MM.1S (cell line): ENCODE results near the gene DUSP7.

Experiments
- DNase-seq: peaks from one replicate; pipeline ENCODE4 v3.0.0-alpha.2; 2015
- H2AFZ ChIP-seq: fragments of 300-600 bp; sonication (generic); 2 replicates; pipeline ENCODE4 v1.6.0; 2016; ENCODE audit warnings: antibody characterized with exemption, low read length
- H3F3A ChIP-seq: fragments of 300-600 bp; sonication (generic); 2 replicates; pipeline ENCODE4 v1.6.1; 2016; ENCODE audit warnings: mild to moderate bottlenecking, antibody characterized with exemption, low read length, moderate library complexity, mixed read lengths; ENCODE audit not compliant: insufficient read depth
- H3K27ac ChIP-seq: fragments of 300-600 bp; sonication (generic); 2 replicates; pipeline ENCODE4 v1.5.1; 2016; ENCODE audit warnings: mild to moderate bottlenecking, low read length
- H3K27me3 ChIP-seq: fragments of 300-600 bp; sonication (generic); replicated peaks from 2 replicates; pipeline ENCODE4 v1.6.0; 2016; ENCODE audit warnings: low read length; ENCODE audit not compliant: insufficient read depth
- H3K36me3 ChIP-seq: fragments of 300-600 bp; sonication (generic); replicated peaks from 2 replicates; pipeline ENCODE4 v1.6.1; 2016; ENCODE audit warnings: mild to moderate bottlenecking, low read length, mixed read lengths; ENCODE audit not compliant: insufficient read depth
- H3K4me1 ChIP-seq: fragments of 300-600 bp; sonication (generic); 2 replicates; pipeline ENCODE4 v1.6.1; 2016; ENCODE audit warnings: low read length, mixed read lengths
- H3K4me2 ChIP-seq: fragments of 300-600 bp; sonication (generic); 2 replicates; pipeline ENCODE4 v1.6.0; 2016; ENCODE audit warnings: low read depth, low read length
- H3K4me3 ChIP-seq: fragments of 300-600 bp; sonication (generic); 2 replicates; pipeline ENCODE4 v1.5.1; 2016; ENCODE audit warnings: low read length, mixed read lengths
- H3K79me2 ChIP-seq: fragments of 300-600 bp; sonication (generic); 2 replicates; pipeline ENCODE4 v1.6.1; 2016; ENCODE audit warnings: mixed run types, low read length, mixed read lengths
- H3K9ac ChIP-seq: fragments of 300-600 bp; sonication (generic); 2 replicates; pipeline ENCODE4 v1.6.1; 2016; ENCODE audit warnings: low read length, mixed read lengths
- H3K9me2 ChIP-seq: fragments of 300-600 bp; sonication (generic); replicated peaks from 2 replicates; pipeline ENCODE4 v1.6.1; 2016; ENCODE audit warnings: mild to moderate bottlenecking, low read length, mixed read lengths; ENCODE audit not compliant: insufficient read depth
- H3K9me3 ChIP-seq: fragments of 300-600 bp; sonication (generic); replicated peaks from 2 replicates; pipeline ENCODE4 v1.6.1; 2016; ENCODE audit warnings: mild to moderate bottlenecking, low read length, mixed read lengths; ENCODE audit not compliant: insufficient read depth
- H4K20me1 ChIP-seq: fragments of 300-600 bp; sonication (generic); 2 replicates; pipeline ENCODE4 v1.6.1; 2016; ENCODE audit warnings: mild to moderate bottlenecking, low read length, moderate library complexity, mixed read lengths; ENCODE audit not compliant: insufficient read depth
- EZH2 ChIP-seq: fragments of 300-600 bp; sonication (generic); optimal IDR thresholded peaks from 2 replicates; pipeline ENCODE3; 2017; ENCODE audit warnings: low read depth, mild to moderate bottlenecking, antibody characterized with exemption, low read length, mixed read lengths
- EZH2phosphoT487 ChIP-seq: fragments of 300-600 bp; sonication (generic); IDR thresholded peaks from 2 replicates; pipeline ENCODE4 v1.6.1; 2018; ENCODE audit warnings: antibody characterized with exemption, low read length
- TF ChIP-seq, protein P1 (sequence below): fragments of 300-600 bp; sonication (generic); IDR thresholded peaks from 2 replicates; pipeline ENCODE4 v1.5.1; 2016; ENCODE audit warnings: antibody characterized with exemption, low read length, mixed read lengths

The DUSP7 gene

DNA sequence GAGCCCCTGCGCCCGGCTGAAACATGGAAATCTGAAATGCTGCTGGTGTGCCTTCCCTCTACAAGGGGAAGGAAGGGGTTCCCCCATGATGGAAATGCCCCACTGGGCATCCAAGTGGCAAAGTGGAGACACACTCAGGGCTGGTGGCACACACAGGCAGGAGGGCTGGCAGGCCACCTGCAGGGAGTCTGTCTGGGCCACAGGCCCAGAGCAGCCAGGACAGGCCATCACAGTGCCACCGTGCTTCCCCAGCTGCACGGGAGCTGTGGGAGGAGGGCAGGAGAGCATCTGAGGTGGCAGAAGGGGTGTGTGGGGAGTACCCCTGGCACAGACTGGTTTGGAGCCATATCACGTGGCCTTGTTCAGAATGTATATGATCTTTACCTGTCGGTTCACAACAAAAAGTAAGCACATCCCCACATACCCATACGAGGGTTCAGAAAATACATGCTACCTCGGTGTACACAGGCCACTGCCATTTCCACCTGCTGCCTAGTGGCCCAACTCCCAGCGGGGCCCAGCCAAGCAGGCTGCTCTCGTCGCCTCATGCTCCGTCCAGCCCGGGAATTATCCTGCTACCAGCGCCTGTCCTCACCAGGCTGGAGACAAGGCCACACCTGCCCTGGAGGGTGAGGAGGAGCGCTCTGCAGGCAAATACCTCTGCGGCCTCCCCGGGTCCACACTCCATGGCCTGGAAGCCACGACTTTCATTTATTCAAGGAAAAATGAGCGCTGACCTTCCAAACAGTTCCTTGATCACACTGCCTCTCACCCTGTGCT lies 22.6 kb upstream of the DUSP7 start:
- DNase-seq, result no peak
- Histone ChIP-seq H3K4me2 (no peak overlapping the region), H3K79me2 (no peaks in the 10 kb centered on the region), H3K36me3 (no peaks in the 10 kb centered on the region), H3K4me3 (no peak overlapping the region), H2AFZ (no peak overlapping the region), H3K27ac (no peak overlapping the region), H3K9ac (no peak overlapping the region), H3F3A (no peaks in the 10 kb centered on the region), H3K4me1 (no peaks in the 10 kb centered on the region), H4K20me1 (no peaks in the 10 kb centered on the region), H3K9me3 (no peaks in the 10 kb centered on the region), H3K9me2 (no peaks in the 10 kb centered on the region), H3K27me3 (no peaks in the 10 kb centered on the region)
- TF ChIP-seq, protein P1, sequence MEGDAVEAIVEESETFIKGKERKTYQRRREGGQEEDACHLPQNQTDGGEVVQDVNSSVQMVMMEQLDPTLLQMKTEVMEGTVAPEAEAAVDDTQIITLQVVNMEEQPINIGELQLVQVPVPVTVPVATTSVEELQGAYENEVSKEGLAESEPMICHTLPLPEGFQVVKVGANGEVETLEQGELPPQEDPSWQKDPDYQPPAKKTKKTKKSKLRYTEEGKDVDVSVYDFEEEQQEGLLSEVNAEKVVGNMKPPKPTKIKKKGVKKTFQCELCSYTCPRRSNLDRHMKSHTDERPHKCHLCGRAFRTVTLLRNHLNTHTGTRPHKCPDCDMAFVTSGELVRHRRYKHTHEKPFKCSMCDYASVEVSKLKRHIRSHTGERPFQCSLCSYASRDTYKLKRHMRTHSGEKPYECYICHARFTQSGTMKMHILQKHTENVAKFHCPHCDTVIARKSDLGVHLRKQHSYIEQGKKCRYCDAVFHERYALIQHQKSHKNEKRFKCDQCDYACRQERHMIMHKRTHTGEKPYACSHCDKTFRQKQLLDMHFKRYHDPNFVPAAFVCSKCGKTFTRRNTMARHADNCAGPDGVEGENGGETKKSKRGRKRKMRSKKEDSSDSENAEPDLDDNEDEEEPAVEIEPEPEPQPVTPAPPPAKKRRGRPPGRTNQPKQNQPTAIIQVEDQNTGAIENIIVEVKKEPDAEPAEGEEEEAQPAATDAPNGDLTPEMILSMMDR, result no peak
- TF ChIP-seq EZH2phosphoT487 (no peak), EZH2 (no peak)

- Histone ChIP-seq H3K4me1 (no peaks in the 10 kb centered on the region), H3K9me2 (no peaks in the 10 kb centered on the region), H3K9me3 (no peaks in the 10 kb centered on the region), H3K27ac (no peak overlapping the region), H3K9ac (no peak overlapping the region), H2AFZ (no peak overlapping the region), H3K36me3 (no peaks in the 10 kb centered on the region), H3K4me2 (no peak overlapping the region), H4K20me1 (no peaks in the 10 kb centered on the region), H3K27me3 (no peaks in the 10 kb centered on the region), H3K79me2 (no peaks in the 10 kb centered on the region), H3K4me3 (no peak overlapping the region), H3F3A (no peaks in the 10 kb centered on the region)
- DNase-seq, result no peak
- TF ChIP-seq EZH2phosphoT487, result no peak
- TF ChIP-seq, protein P1, result no peak
- TF ChIP-seq EZH2, result no peak
Observed at GRCh38 chr3:52077925-52078324, 21.6 kb upstream of the DUSP7 start.

DNA sequence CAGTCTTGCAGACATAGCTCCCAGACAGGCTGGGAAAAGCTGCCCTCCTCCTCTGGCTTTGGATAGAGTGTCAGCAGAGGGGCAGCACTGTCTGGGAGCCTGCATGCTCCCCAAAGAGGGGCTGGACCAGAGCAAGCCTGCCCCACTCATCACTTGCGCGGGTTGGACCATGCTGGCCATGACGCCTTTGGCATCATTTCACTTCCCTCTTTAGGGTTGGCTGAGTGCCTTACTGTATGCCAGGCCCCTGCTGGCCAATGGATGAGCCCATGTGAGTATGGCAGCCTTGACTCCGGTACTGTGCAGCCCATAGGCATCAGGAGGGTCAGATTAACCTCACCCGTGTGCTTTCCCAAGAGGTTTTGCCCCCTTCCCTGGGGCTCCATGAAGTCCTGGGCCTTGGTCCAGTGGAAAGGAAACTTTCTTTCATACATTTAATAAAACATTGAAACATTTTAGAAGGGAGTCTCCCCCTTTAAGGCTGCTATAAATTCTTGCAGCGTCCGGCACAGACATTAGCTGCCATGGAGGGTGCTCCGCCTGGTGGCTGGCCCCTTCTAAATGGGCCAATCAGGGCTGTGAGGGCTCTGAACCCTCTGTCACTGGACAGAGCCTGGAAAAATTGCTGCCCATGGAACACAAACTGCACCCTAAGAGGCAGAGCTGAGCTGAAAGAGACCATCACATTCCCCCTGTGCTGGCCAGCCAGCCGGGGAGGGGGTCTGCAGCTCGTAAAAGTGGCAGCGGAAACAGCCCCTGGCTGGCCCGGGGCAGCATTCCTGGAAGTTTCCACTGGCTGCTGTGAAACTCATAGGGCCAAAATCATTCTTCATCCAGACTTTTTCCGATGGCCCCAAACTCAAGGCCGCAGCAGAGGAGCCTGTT lies 20.8 kb upstream of the DUSP7 start:
- Histone ChIP-seq H3K79me2 (no peaks in the 10 kb centered on the region), H3K36me3 (no peaks in the 10 kb centered on the region), H3K9me2 (no peaks in the 10 kb centered on the region), H3K27me3 (no peaks in the 10 kb centered on the region), H3K4me1 (no peaks in the 10 kb centered on the region), H3K4me3 (no peak overlapping the region), H3F3A (no peaks in the 10 kb centered on the region), H4K20me1 (no peaks in the 10 kb centered on the region), H3K4me2 (no peak overlapping the region), H3K27ac (no peak overlapping the region), H3K9me3 (no peaks in the 10 kb centered on the region), H2AFZ (no peak overlapping the region), H3K9ac (no peak overlapping the region)
- no peak for TF ChIP-seq EZH2
- no peak for DNase-seq
